Type B pancreatic cell (in vitro differentiated cells): Measurements from ENCODE around the gene MFSD6. TPM values are rescaled to one million over a fixed set of nuclear protein-coding genes. Genes with fewer than 3 reads are reported as not detected.
"Not testable (repeated sequence)": the region's sequence is repeated elsewhere in the genome, so short reads cannot be mapped to it uniquely, and the experiment has no call there.

ENCODE experiments used
- DNase-seq: peaks from one replicate; pipeline ENCODE4 v3.0.0; 2021; ENCODE audit warnings: mixed read lengths; ENCODE audit not compliant: unreplicated experiment; ENCODE audit errors: extremely low spot score
- H3K27ac Mint-ChIP-seq: 2 replicates; pipeline ENCODE4 v1.8.0; 2021; ENCODE audit warnings: mild to moderate bottlenecking, mixed read lengths
- H3K27me3 Mint-ChIP-seq: 2 replicates; pipeline ENCODE4 v1.8.0; 2021; ENCODE audit warnings: mixed read lengths
- H3K36me3 Mint-ChIP-seq: 2 replicates; pipeline ENCODE4 v1.8.0; 2021; ENCODE audit warnings: mixed read lengths
- H3K4me1 Mint-ChIP-seq: one replicate; pipeline ENCODE4 v1.8.0; 2021; ENCODE audit warnings: mixed read lengths; ENCODE audit not compliant: unreplicated experiment
- H3K4me3 Mint-ChIP-seq: 2 replicates; pipeline ENCODE4 v1.8.0; 2021; ENCODE audit warnings: mild to moderate bottlenecking, mixed read lengths
- H3K9me3 Mint-ChIP-seq: 2 replicates; pipeline ENCODE4 v1.8.0; 2021; ENCODE audit warnings: mixed read lengths
- CTCF ChIP-seq: fragments of 200-600 bp; sonication (generic); conservative IDR thresholded peaks from 2 replicates; pipeline ENCODE4 v1.5.0; 2021; ENCODE audit warnings: antibody characterized with exemption, mild to moderate bottlenecking
- long read RNA-seq: library from polyadenylated mRNA; unstranded; transcript quantifications from one replicate; pipeline ENCODE4 v2.0.0, GENCODE V29; 2020
- total RNA-seq: library from RNA; stranded (reverse); gene quantifications from 2 replicates; pipeline ENCODE4 v1.2.1, GENCODE V29; 2021; ENCODE audit warnings: low replicate concordance

The MFSD6 gene
- 15.2 and 21.8 TPM in 2 replicates for total RNA-seq
- long read RNA-seq, full-length matches to known transcripts, result 2 of 14 reads
- long read RNA-seq, partial matches to known transcripts, result 12 of 14 reads
- long read RNA-seq, other reads (novel, unspliced or antisense), result 0 of 14 reads

DNA sequence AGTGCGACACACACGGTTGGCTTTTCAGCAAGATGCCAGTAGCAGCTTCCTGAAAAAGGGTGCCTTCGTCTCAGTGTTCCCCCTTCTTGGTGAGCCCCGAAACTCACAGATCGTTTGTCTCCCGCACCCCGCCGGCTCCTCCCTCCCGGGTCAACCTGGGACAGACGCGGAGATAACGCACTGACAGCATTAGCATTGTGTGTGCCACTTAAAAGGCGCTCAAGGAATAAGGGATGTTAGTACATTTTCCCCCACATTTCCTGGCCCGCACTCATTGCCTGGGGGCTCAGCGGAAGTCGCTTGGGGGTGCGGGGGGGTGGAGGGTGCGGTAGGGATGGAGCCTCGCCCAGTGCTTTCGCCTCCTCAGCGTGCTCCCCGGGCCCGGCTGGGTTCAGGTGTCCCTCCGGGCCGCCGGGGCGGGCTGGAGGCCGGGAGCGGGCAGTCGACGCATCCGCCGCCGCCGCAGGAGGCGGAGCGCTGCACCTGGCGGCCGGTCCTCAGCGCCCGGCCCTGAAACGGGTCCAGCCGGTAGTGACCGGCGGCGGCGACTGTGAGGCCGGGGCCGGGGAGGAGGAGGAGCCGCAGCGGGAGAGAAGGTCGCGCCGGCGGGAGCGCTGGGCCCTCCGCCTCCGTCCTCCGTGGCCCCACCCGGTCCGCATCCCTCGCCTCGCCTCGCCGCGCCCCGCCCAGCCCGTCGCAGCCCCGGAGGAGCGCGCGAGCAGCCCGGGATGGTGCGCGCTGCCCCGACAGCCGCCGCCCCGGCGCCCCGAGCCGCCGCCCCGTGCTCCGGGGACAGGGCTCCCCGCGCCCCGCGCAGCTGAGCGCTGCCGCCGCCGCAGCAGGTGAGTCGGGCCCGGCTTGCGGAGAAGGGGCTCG, at the start of gene MFSD6:
Gene MFSD6 (plus strand): TSS at position 694 of the 876 bp plus-strand sequence. CDS start 27,675 bp downstream, outside the sequence.
- DNase-seq, result peak; percentile 72

DNA sequence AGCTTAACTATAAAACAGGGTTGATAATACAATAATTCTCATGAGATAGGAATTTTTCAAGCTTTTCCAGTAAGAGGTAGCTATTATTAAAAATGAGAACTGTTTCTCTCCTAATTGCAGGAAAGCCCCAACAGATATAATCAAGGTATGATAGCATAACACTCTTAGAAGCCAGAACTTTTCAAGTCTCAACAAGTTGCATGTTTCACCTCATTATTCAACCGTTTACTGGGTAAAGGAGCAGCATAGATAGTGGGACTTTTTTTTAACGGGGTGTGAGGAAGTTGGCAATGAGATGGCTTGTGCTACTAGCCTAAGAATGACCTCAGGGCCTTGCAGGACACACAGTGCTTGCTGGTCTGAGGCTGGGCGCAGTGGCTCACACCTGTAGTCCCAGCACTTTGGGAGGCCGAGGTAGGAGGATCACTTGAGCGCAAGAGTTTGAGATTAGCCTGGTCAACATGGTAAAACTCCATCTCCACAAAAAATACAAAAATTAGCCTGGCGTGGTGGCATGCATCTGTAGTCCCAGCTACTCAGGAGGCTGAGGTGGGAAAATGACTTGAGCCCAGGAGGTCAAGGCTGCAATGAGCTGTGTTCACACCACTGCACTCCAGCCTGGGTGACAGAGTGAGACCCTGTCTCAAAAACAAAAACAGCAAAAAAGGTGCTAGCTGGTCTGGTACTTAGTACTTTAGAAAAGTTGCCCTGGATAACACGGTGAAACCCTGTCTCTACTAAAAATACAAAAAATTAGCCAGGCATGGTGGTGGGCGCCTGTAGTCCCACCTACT, 49.3 kb upstream of the MFSD6 start:
- H3K4me1 Mint-ChIP-seq, result peaks cover 31% of the 10 kb centered on the region
- H3K36me3 Mint-ChIP-seq, H3K27ac Mint-ChIP-seq, H3K27me3 Mint-ChIP-seq, H3K4me3 Mint-ChIP-seq, DNase-seq, H3K9me3 Mint-ChIP-seq: not testable (repeated sequence)

More for the DNA sequence above, at the start of gene MFSD6:
- Mint-ChIP-seq H3K4me1 (no peaks in the 10 kb centered on the region), H3K36me3 (no peaks in the 10 kb centered on the region), H3K9me3 (no peaks in the 10 kb centered on the region), H3K4me3 (peak within 1 kb of the TSS; percentile 87), H3K27me3 (peaks cover 25% of the 10 kb centered on the region), H3K27ac (peak within 1 kb of the TSS; percentile 65)
- peak; percentile 20 for TF ChIP-seq CTCF

GRCh38 chr2:190360561-190360960, 47.6 kb upstream of the MFSD6 start:
- Mint-ChIP-seq H3K27me3 (no peaks in the 10 kb centered on the region), H3K36me3 (no peaks in the 10 kb centered on the region), H3K4me3 (no peak overlapping the region), H3K9me3 (no peaks in the 10 kb centered on the region), H3K27ac (no peak overlapping the region), H3K4me1 (peaks cover 24% of the 10 kb centered on the region)
- no peak for DNase-seq
- no peak for TF ChIP-seq CTCF

- Mint-ChIP-seq H3K36me3 (no peaks in the 10 kb centered on the region), H3K4me1 (peaks cover 22% of the 10 kb centered on the region), H3K9me3 (no peaks in the 10 kb centered on the region), H3K4me3 (no peak overlapping the region), H3K27me3 (no peaks in the 10 kb centered on the region), H3K27ac (no peak overlapping the region)
- DNase-seq, result no peak
- TF ChIP-seq CTCF, result no peak
Observed at GRCh38 chr2:190360965-190361364, 47.2 kb upstream of the MFSD6 start.

DNA sequence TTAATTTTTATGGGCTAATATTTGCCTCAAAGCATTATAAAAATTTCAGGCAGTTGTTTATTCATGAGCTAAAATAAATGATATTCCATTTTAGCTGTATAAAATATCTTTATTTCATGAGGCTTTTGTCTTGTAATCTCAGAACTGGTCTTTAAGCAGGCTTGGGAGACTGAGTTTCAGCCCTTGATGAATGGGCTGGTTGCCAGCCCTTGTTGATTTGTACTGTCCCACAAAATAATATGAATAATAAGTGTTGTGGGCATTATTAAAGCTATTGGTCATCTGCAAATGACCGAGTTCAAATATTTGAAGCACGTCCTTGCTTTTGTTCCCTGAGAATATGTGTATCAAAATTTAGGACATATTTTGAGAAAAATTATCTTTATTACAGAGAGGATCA, 46.6 kb upstream of the MFSD6 start:
- H3K9me3 Mint-ChIP-seq, result no peaks in the 10 kb centered on the region
- DNase-seq, result no peak
- no peaks in the 10 kb centered on the region for H3K36me3 Mint-ChIP-seq
- TF ChIP-seq CTCF, result no peak
- peaks cover 16% of the 10 kb centered on the region for H3K4me1 Mint-ChIP-seq
- no peak overlapping the region for H3K4me3 Mint-ChIP-seq
- H3K27me3 Mint-ChIP-seq, result no peaks in the 10 kb centered on the region
- no peak overlapping the region for H3K27ac Mint-ChIP-seq
